Fibroblast of the aortic adventitia (primary cell): ENCODE results near the gene UBE2E1. TPM values are rescaled to one million over a fixed set of nuclear protein-coding genes. Genes with fewer than 3 reads are reported as not detected.
A peak's percentile ranks its signal among the peaks of the same experiment; 100 is the strongest.
"Not testable (repeated sequence)": the region's sequence is repeated elsewhere in the genome, so short reads cannot be mapped to it uniquely, and the experiment has no call there.

ENCODE experiments used
- DNase-seq: peaks from one replicate; pipeline ENCODE4 v3.0.0-alpha.2; 2010; ENCODE audit warnings: low read depth
- H3K4me3 ChIP-seq: 2 replicates; pipeline ENCODE4 v1.5.1; 2011; ENCODE audit warnings: low read depth, mild to moderate bottlenecking, control low read depth, low read length, moderate library complexity
- CTCF ChIP-seq: IDR thresholded peaks from 2 replicates; pipeline ENCODE4 v1.5.1; 2011; ENCODE audit warnings: mild to moderate bottlenecking, low read length, control low read depth, inconsistent platforms; ENCODE audit not compliant: insufficient read depth
- total RNA-seq: library from RNA; depleted of rRNA; stranded (reverse); fragments of >200 nt; gene quantifications from 2 replicates; pipeline ENCODE4 v1.2.3, GENCODE V29; 2012; ENCODE audit warnings: low replicate concordance

UBE2E1 gene
- total RNA-seq, 1 donor, result 108 TPM

DNA sequence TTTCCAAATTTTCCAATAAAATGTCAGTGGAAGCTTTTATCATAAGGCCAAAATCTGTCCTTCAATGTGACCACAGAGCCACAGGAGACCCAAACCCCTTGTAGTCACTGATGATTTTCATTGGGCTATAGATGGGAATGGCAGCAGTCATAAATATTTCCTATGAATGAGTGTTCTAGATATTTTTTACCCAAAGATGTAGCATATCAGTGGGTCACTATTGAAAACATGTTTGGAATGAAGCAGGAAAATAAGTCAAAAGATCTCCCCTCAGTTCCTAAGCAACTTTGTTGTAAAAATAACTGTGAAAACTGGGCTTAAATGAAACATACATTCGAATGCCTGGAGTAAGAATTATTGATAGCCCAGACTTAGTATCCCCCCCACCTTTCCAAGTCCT, 62.1 kb downstream of the UBE2E1 start:
- no peak for DNase-seq
- TF ChIP-seq CTCF, result no peak
- no peak overlapping the region for H3K4me3 ChIP-seq

GRCh38 chr3:23869977-23870662, 64.4 kb downstream of the UBE2E1 start:
- no peak for DNase-seq
- H3K4me3 ChIP-seq, result no peak overlapping the region
- TF ChIP-seq CTCF, result no peak

- not testable (repeated sequence) for DNase-seq, H3K4me3 ChIP-seq
Measured at GRCh38 chr3:23870663-23871043, 64.9 kb downstream of the UBE2E1 start.

DNA sequence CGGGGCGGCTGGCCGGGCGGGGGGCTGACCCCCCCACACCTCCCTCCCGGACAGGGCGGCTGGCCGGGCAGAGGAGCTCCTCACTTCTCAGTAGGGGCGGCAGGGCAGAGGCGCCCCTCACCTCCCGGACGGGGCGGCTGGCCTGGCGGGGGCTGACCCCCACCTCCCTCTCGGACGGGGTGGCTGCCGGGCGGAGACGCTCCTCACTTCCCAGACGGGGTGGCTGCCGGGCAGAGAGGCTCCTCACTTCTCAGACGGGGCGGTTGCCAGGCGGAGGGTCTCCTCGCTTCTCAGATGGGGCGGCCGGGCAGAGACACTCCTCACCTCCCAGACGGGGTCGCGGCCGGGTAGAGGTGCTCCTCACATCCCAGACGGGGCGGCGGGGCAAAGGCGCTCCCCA, 65.6 kb downstream of the UBE2E1 start:
- H3K4me3 ChIP-seq, DNase-seq: not testable (repeated sequence)

DNA sequence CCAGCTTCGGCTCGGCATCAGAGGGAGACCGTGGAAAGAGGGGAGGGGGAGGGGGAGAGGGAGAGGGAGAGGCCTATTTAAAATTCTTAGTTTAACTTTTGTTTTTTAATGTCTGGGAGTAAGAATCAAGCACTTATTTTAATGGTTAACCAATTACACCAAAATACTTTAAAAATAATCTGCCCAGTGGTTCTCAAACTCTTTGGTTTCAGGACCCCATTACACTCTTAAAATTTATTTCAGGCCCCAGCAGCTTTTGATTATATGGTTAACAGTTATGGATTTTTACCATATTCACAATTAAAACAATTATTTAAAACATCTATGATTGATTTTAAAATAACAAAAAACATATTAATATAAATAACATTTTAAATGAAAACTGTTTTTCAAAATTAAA, 66.6 kb downstream of the UBE2E1 start:
- H3K4me3 ChIP-seq, result no peak overlapping the region
- no peak for DNase-seq
- TF ChIP-seq CTCF, result no peak

GRCh38 chr3:23873941-23874340, 68.2 kb downstream of the UBE2E1 start:
- TF ChIP-seq CTCF, result no peak
- peak; percentile 60 for DNase-seq
- no peak overlapping the region for H3K4me3 ChIP-seq

DNA sequence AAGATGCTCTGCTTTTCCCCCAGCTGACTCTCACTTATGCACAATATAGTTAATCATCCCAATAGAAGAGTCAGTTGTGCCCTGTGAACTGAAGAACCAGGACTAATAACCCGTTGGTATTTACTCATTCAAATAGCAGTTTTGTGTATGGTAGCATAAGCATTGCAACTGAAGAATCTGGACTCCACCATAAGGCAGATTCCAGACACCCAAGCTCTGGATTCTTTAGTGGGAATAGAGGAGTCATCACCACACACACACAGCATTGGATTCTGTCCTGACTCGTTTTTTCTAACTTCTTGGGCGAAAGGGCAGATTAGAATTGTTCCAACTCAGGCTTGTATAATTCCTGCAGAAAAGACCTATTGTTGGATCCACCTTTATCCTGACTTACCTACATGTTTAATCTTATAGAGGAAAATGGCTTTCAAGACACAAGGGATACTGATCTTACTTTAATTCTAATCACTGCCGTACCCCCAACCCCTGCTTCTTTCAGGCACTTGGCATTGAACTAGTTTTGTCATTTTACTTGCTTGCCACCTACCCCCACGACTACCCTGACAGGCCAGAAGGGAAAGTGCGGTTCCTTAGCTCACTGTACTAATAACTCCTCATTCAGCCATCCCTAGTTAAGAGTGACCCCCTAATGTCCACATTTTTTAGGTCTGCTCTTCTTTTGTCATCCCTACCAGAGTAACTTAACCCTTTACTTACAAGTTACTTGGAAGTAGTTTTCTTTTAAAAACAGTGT, 68.8 kb downstream of the UBE2E1 start:
- H3K4me3 ChIP-seq, result no peak overlapping the region
- peak; percentile 73 for DNase-seq
- no peak for TF ChIP-seq CTCF

DNA sequence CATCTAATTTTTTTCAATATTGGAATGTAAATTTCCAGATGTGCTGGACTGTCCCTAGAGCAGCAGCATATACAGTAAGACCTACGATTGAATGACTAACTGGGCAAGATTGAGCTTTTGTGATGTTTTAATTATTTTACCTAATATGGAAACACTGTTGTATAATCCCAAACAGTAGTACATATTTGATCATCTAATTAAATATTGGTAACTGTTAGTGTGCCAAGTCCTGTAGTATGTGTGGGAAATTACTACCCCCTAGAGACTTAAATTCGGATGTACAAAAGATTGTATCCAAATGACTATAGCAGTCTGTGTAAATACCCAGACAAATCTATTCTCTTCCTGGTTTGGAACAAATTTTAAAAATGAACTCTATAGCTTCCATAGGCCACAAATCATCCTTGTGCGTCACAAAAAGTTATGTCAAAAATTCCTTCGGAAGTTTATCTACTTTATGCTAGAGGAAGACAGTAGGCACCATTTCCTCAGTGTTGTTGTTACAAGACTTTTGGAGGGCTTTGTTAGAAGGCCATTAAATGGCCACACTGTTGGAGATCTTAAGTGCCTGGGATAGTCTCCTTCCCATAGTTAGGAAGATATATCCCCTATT, 69.5 kb downstream of the UBE2E1 start:
- no peak overlapping the region for H3K4me3 ChIP-seq
- no peak for DNase-seq
- TF ChIP-seq CTCF, result no peak
